T-cell (primary cell): ENCODE data around the gene FTCD. TPM values are rescaled to one million over a fixed set of nuclear protein-coding genes. Genes with fewer than 3 reads are reported as not detected.

Experiments used
- ATAC-seq, 4 experiments: fragments of 200-7000 bp in 3 of 4; fragments of 150-1000 bp in 1 of 4; cut with Tn5 transposase; replicated peaks in 1 of 4; 1 replicate in 3 of 4; 2 replicates in 1 of 4; pipeline ENCODE4 v1.10.0; 2021; ENCODE audit warnings: moderate library complexity in 3 of 4, mild to moderate bottlenecking in 2 of 4, moderate number of reproducible peaks in 1 of 4
- CTCF ChIA-PET, 2 donors: fragments of 300-600 bp; sonication (Branson Sonifier 250); formaldehyde crosslinking; loops; one replicate each; lab custom pipeline; 2022; ENCODE audit warnings: antibody characterized with exemption in 2 of 2; lab: Charles Lee
- POLR2A ChIA-PET, 2 donors: fragments of 300-600 bp; sonication (Branson Sonifier 250); formaldehyde crosslinking; loops; one replicate each; lab custom pipeline; 2022; ENCODE audit warnings: antibody characterized with exemption in 2 of 2; lab: Charles Lee
- DNase-seq, 35 experiments: peaks; one replicate each; pipeline versions ENCODE4 v3.0.0 to v3.0.0-alpha.2; 2013 to 2023
- H3K27ac ChIP-seq: one replicate; pipeline ENCODE4 v1.5.1; 2013; ENCODE audit warnings: low read length
- H3K27me3 ChIP-seq, 2 experiments: replicated peaks in 1 of 2; 1 replicate in 1 of 2; 2 replicates in 1 of 2; pipeline versions ENCODE4 v1.6.1 to v1.7.0; 2013; ENCODE audit warnings: low read length in 1 of 2, mixed read lengths in 1 of 2; ENCODE audit not compliant: control insufficient read depth in 2 of 2, insufficient read depth in 2 of 2; ENCODE audit errors: extremely low read depth in 1 of 2
- H3K36me3 ChIP-seq, 2 donors: 1 replicate in 1 of 2; 2 replicates in 1 of 2; pipeline versions ENCODE4 v1.6.1 to v1.7.0; 2013; ENCODE audit warnings: low read length in 1 of 2; ENCODE audit not compliant: control insufficient read depth in 2 of 2, insufficient read depth in 1 of 2; ENCODE audit errors: extremely low read depth in 1 of 2
- H3K4me1 ChIP-seq, 2 experiments: 1 replicate in 1 of 2; 2 replicates in 1 of 2; pipeline versions ENCODE4 v1.6.1 to v1.7.0; 2013; ENCODE audit warnings: low read length in 2 of 2, mixed read lengths in 1 of 2; ENCODE audit not compliant: insufficient read depth in 2 of 2, control insufficient read depth in 1 of 2; ENCODE audit errors: extremely low read depth in 1 of 2
- H3K4me3 ChIP-seq, 2 donors: 1 replicate in 1 of 2; 2 replicates in 1 of 2; pipeline versions ENCODE4 v1.5.1 to v1.7.0; 2013; ENCODE audit warnings: mild to moderate bottlenecking in 2 of 2, low read length in 1 of 2, moderate library complexity in 1 of 2; ENCODE audit not compliant: control insufficient read depth in 1 of 2; ENCODE audit errors: extremely low read depth in 1 of 2
- H3K9me3 ChIP-seq: 2 replicates; pipeline ENCODE4 v1.7.0; 2013
- H3K27ac Mint-ChIP-seq, 2 donors: one replicate each; pipeline ENCODE4 v1.8.0; 2020 to 2021; ENCODE audit warnings: mild to moderate bottlenecking in 2 of 2, mixed read lengths in 2 of 2
- H3K27me3 Mint-ChIP-seq, 2 donors: one replicate each; pipeline ENCODE4 v1.8.0; 2021 to 2022; ENCODE audit warnings: mixed read lengths in 2 of 2
- H3K36me3 Mint-ChIP-seq: one replicate; pipeline ENCODE4 v1.8.0; 2021; ENCODE audit warnings: mixed read lengths
- H3K4me1 Mint-ChIP-seq, 3 donors: one replicate each; pipeline ENCODE4 v1.8.0; 2020 to 2022; ENCODE audit warnings: mixed read lengths in 3 of 3, mild to moderate bottlenecking in 1 of 3
- H3K4me3 Mint-ChIP-seq, 3 donors: one replicate each; pipeline ENCODE4 v1.8.0; 2020 to 2022; ENCODE audit warnings: mild to moderate bottlenecking in 3 of 3, mixed read lengths in 3 of 3, moderate library complexity in 3 of 3
- H3K9me3 Mint-ChIP-seq, 3 donors: one replicate each; pipeline ENCODE4 v1.8.0; 2020 to 2022; ENCODE audit warnings: mixed read lengths in 3 of 3
- WGBS: methylation state at CpG from one replicate; pipeline ENCODE4 v1.1.5; 2013; ENCODE audit warnings: missing lambda C conversion rate; ENCODE audit not compliant: insufficient coverage; 5-methylcytosine and 5-hydroxymethylcytosine counted together
- total RNA-seq, 35 experiments: library from RNA in 6 of 35; stranded (reverse) in 6 of 35; fragments of 120-200 nt in 1 of 35; gene quantifications; one replicate each; pipeline versions ENCODE4 v1.2.1 to v1.2.4 and lab custom pipeline; 2013 to 2026

Gene FTCD
- total RNA-seq, 5 donors from 2014 or later (not counting 1 experiment from before 2014, with no cell fraction given): 0.95 to 6.1 (median 2.5) TPM; not detected in 1

GRCh38 chr21:46156378-46156645 is 933 bp upstream of the FTCD start:
- H3K4me3 ChIP-seq: no peak overlapping the region
- CTCF ChIA-PET: no interaction called here
- no peak overlapping the region for H3K27ac Mint-ChIP-seq
- H3K4me1 ChIP-seq: peaks cover 0 to 8% of the 10 kb centered on the region in 2 experiments
- DNase-seq (no peak), ATAC-seq (no peak)
- peaks cover 0 to 2% of the 10 kb centered on the region in 2 donors for H3K36me3 ChIP-seq
- 90% methylated on average over 6 of the region's 7 CpGs for WGBS
- H3K36me3 Mint-ChIP-seq: no peaks in the 10 kb centered on the region
- H3K27ac ChIP-seq: no peak overlapping the region
- no peak overlapping the region for H3K4me3 Mint-ChIP-seq
- POLR2A ChIA-PET: no interaction called here
- H3K9me3 ChIP-seq: no peaks in the 10 kb centered on the region
- H3K9me3 Mint-ChIP-seq: no peaks in the 10 kb centered on the region
- H3K27me3 ChIP-seq: peaks cover 0 to 10% of the 10 kb centered on the region in 2 experiments
- no peaks in the 10 kb centered on the region for H3K27me3 Mint-ChIP-seq
- no peaks in the 10 kb centered on the region for H3K4me1 Mint-ChIP-seq

- no peaks in the 10 kb centered on the region for H3K27me3 Mint-ChIP-seq
- H3K4me3 ChIP-seq: no peak overlapping the region
- ChIA-PET POLR2A (no interaction called here), CTCF (no interaction called here)
- peaks cover 0 to 18% of the 10 kb centered on the region in 2 experiments for H3K27me3 ChIP-seq
- 89% methylated on average over 16 of the region's 16 CpGs for WGBS
- no peak overlapping the region for H3K27ac Mint-ChIP-seq
- no peak overlapping the region for H3K4me3 Mint-ChIP-seq
- peaks cover 0 to 8% of the 10 kb centered on the region in 2 experiments for H3K4me1 ChIP-seq
- H3K36me3 Mint-ChIP-seq: no peaks in the 10 kb centered on the region
- peaks cover 0 to 2% of the 10 kb centered on the region in 2 donors for H3K36me3 ChIP-seq
- no peak overlapping the region for H3K27ac ChIP-seq
- no peaks in the 10 kb centered on the region for H3K9me3 ChIP-seq
- DNase-seq: peak in 2 of 35 experiments; percentile 3 to 14
- ATAC-seq: no peak
- H3K4me1 Mint-ChIP-seq: no peaks in the 10 kb centered on the region
- no peaks in the 10 kb centered on the region for H3K9me3 Mint-ChIP-seq
These were observed 345 bp downstream of the FTCD start for GRCh38 chr21:46154955-46155513.

GRCh38 chr21:46154155-46154954 is 1.0 kb downstream of the FTCD start:
- Mint-ChIP-seq H3K4me1 (no peaks in the 10 kb centered on the region), H3K9me3 (no peaks in the 10 kb centered on the region), H3K27me3 (no peaks in the 10 kb centered on the region), H3K27ac (no peak overlapping the region), H3K36me3 (no peaks in the 10 kb centered on the region), H3K4me3 (no peak overlapping the region)
- H3K4me3 ChIP-seq: no peak overlapping the region
- POLR2A ChIA-PET: no interaction called here
- peaks cover 0 to 8% of the 10 kb centered on the region in 2 experiments for H3K4me1 ChIP-seq
- H3K36me3 ChIP-seq: no peaks in the 10 kb centered on the region
- no peak overlapping the region for H3K27ac ChIP-seq
- ATAC-seq (no peak), DNase-seq (peak in 2 of 35 experiments; percentile 10 to 20)
- WGBS: 90% methylated on average over 35 of the region's 39 CpGs
- H3K27me3 ChIP-seq: peaks cover 0 to 18% of the 10 kb centered on the region in 2 experiments
- CTCF ChIA-PET: interaction anchor here in 1 of 2 donors (0.6 kb wide), 1 partner anchor 180 kb away, joined by 4 read pairs; no protein-coding TSS in a partner anchor
- H3K9me3 ChIP-seq: no peaks in the 10 kb centered on the region

- no peaks in the 10 kb centered on the region for H3K9me3 ChIP-seq
- no peak overlapping the region for H3K4me3 Mint-ChIP-seq
- H3K27me3 Mint-ChIP-seq: no peaks in the 10 kb centered on the region
- H3K27ac Mint-ChIP-seq: no peak overlapping the region
- no peaks in the 10 kb centered on the region for H3K9me3 Mint-ChIP-seq
- H3K36me3 Mint-ChIP-seq: no peaks in the 10 kb centered on the region
- H3K4me3 ChIP-seq: no peak overlapping the region
- ChIA-PET CTCF (interaction anchor here in 1 of 2 donors (0.6 kb wide), 1 partner anchor 181 kb away, joined by 4 read pairs; no protein-coding TSS in a partner anchor), POLR2A (no interaction called here)
- H3K27me3 ChIP-seq: peaks cover 0 to 18% of the 10 kb centered on the region in 2 experiments
- peaks cover 0 to 8% of the 10 kb centered on the region in 2 experiments for H3K4me1 ChIP-seq
- no peaks in the 10 kb centered on the region for H3K4me1 Mint-ChIP-seq
- peak in 24 of 35 experiments; percentile 10 to 67 (median 36) for DNase-seq
- 45% methylated on average over 22 of the region's 33 CpGs for WGBS
- peak in 3 of 4 experiments; percentile 59 to 66 (median 59) for ATAC-seq
- H3K36me3 ChIP-seq: no peaks in the 10 kb centered on the region
- no peak overlapping the region for H3K27ac ChIP-seq
These were observed 1.9 kb downstream of the FTCD start for GRCh38 chr21:46153247-46154154.

- Mint-ChIP-seq H3K4me1 (no peaks in the 10 kb centered on the region), H3K4me3 (no peak overlapping the region), H3K27me3 (no peaks in the 10 kb centered on the region), H3K9me3 (no peaks in the 10 kb centered on the region), H3K27ac (no peak overlapping the region), H3K36me3 (no peaks in the 10 kb centered on the region)
- Histone ChIP-seq H3K27me3 (peaks cover 0 to 18% of the 10 kb centered on the region in 2 experiments), H3K27ac (no peak overlapping the region), H3K36me3 (no peaks in the 10 kb centered on the region), H3K9me3 (no peaks in the 10 kb centered on the region), H3K4me3 (no peak overlapping the region), H3K4me1 (peaks cover 0 to 8% of the 10 kb centered on the region in 2 experiments)
- ATAC-seq (no peak), DNase-seq (peak in 1 of 35 experiments; percentile 1)
- CTCF ChIA-PET: no interaction called here
- 88% methylated on average over 9 of the region's 18 CpGs for WGBS
- POLR2A ChIA-PET: no interaction called here
These were observed 2.5 kb downstream of the FTCD start for GRCh38 chr21:46152927-46153246.
